HG03196 (cell line): Measurements from ENCODE around the gene SETDB2.
"Not testable (repeated sequence)": the region's sequence is repeated elsewhere in the genome, so short reads cannot be mapped to it uniquely, and the experiment has no call there.

Experiments
- ATAC-seq: cut with Tn5 transposase; IDR thresholded peaks from one replicate; pipeline ENCODE4 v1.9.1; 2021; ENCODE audit not compliant: unreplicated experiment

Gene SETDB2

GRCh38 chr13:49464621-49465325 lies 20.7 kb downstream of the SETDB2 start:
- no peak for ATAC-seq

- no peak for ATAC-seq
These were observed 22.3 kb downstream of the SETDB2 start for GRCh38 chr13:49466292-49466838.

- ATAC-seq: no peak
These were observed 28.1 kb downstream of the SETDB2 start for GRCh38 chr13:49472186-49472585.

GRCh38 chr13:49476529-49476928 lies 32.5 kb downstream of the SETDB2 start:
- no peak for ATAC-seq

- no peak for ATAC-seq
These were observed 37.7 kb downstream of the SETDB2 start for GRCh38 chr13:49481788-49482187.

- ATAC-seq: no peak
These were observed 44.5 kb downstream of the SETDB2 start for GRCh38 chr13:49488563-49488962.

- ATAC-seq: no peak
These were observed 50.6 kb downstream of the SETDB2 start for GRCh38 chr13:49494645-49495044.

- peak; percentile 86 for ATAC-seq
These were observed 52.0 kb downstream of the SETDB2 start, which contains the start of gene PHF11 for GRCh38 chr13:49495783-49496762. Gene PHF11, plus strand, starts transcription at chr13:49495953. Its CDS starts 49 bp downstream, at chr13:49496002.

GRCh38 chr13:49496837-49497236 lies 52.8 kb downstream of the SETDB2 start:
- not testable (repeated sequence) for ATAC-seq

- no peak for ATAC-seq
These were observed 53.2 kb downstream of the SETDB2 start for GRCh38 chr13:49497272-49497671.

GRCh38 chr13:49498206-49498605 lies 54.1 kb downstream of the SETDB2 start:
- no peak for ATAC-seq

GRCh38 chr13:49499889-49500660 lies 56.0 kb downstream of the SETDB2 start:
- no peak for ATAC-seq

GRCh38 chr13:49502954-49503353 lies 58.9 kb downstream of the SETDB2 start:
- ATAC-seq: no peak

GRCh38 chr13:49503951-49504350 lies 59.9 kb downstream of the SETDB2 start:
- no peak for ATAC-seq

- ATAC-seq: no peak
These were observed 68.5 kb downstream of the SETDB2 start for GRCh38 chr13:49512578-49512977.

- ATAC-seq: no peak
These were observed 72.4 kb downstream of the SETDB2 start for GRCh38 chr13:49516467-49516866.

- ATAC-seq: no peak
These were observed 73.4 kb downstream of the SETDB2 start for GRCh38 chr13:49517461-49517860.

GRCh38 chr13:49521224-49521623 lies 77.2 kb downstream of the SETDB2 start:
- no peak for ATAC-seq

- no peak for ATAC-seq
These were observed 80.8 kb downstream of the SETDB2 start for GRCh38 chr13:49524740-49525501.

- ATAC-seq: no peak
These were observed 83.0 kb downstream of the SETDB2 start for GRCh38 chr13:49527123-49527522.
